H1 (cell line): ENCODE results near the gene GCHFR. TPM values are rescaled to one million over a fixed set of nuclear protein-coding genes. Genes with fewer than 3 reads are reported as not detected.

Experiments used
- CTCF ChIA-PET: fragments of 300-600 bp; sonication (Branson Sonifier 250); formaldehyde crosslinking; loops from one replicate; lab custom pipeline; 2021; ENCODE audit not compliant: partially characterized antibody; lab: Charles Lee
- POLR2A ChIA-PET: fragments of 300-600 bp; sonication (Branson Sonifier 250); formaldehyde crosslinking; loops from one replicate; lab custom pipeline; 2021; ENCODE audit warnings: inconsistent platforms; ENCODE audit not compliant: partially characterized antibody; lab: Charles Lee
- DNase-seq, 2 experiments: peaks; one replicate each; pipeline versions ENCODE4 v3.0.0 to v3.0.0-alpha.2; 2010 to 2022; ENCODE audit warnings: low spot score in 2 of 2, low read depth in 1 of 2, mixed read lengths in 1 of 2
- FAIRE-seq: peaks from 2 replicates; lab custom pipeline; 2011; peaks lifted over from hg19 to GRCh38; lab: Jason Lieb, UNC
- H2AFZ ChIP-seq: 2 replicates; pipeline ENCODE4 v1.8.1; 2012; ENCODE audit warnings: low read length, inconsistent platforms
- H2AK5ac ChIP-seq: 2 replicates; pipeline ENCODE4 v1.6.1; 2013; ENCODE audit warnings: low read depth, low read length
- H2BK120ac ChIP-seq: replicated peaks from 2 replicates; pipeline ENCODE3; 2013; ENCODE audit warnings: low read depth, low read length, inconsistent platforms
- H2BK12ac ChIP-seq: 2 replicates; pipeline ENCODE4 v1.6.1; 2013; ENCODE audit warnings: low read depth, low read length
- H2BK15ac ChIP-seq: 2 replicates; pipeline ENCODE4 v1.6.1; 2013; ENCODE audit warnings: low read length
- H2BK20ac ChIP-seq: 2 replicates; pipeline ENCODE4 v1.6.1; 2013; ENCODE audit warnings: low read length
- H2BK5ac ChIP-seq: 2 replicates; pipeline ENCODE4 v1.6.1; 2013; ENCODE audit warnings: low read depth, low read length
- H3K14ac ChIP-seq: 2 replicates; pipeline ENCODE4 v1.6.1; 2013; ENCODE audit warnings: inconsistent platforms; ENCODE audit not compliant: insufficient read length
- H3K18ac ChIP-seq: 2 replicates; pipeline ENCODE4 v1.6.1; 2013; ENCODE audit warnings: low read length; ENCODE audit errors: extremely low read depth
- H3K23ac ChIP-seq: 2 replicates; pipeline ENCODE4 v1.6.1; 2013; ENCODE audit warnings: inconsistent platforms; ENCODE audit not compliant: insufficient read length
- H3K23me2 ChIP-seq: 2 replicates; pipeline ENCODE4 v1.6.1; 2013; ENCODE audit warnings: low read depth, low read length
- H3K27ac ChIP-seq: 2 replicates; pipeline ENCODE4 v1.6.1; 2011; ENCODE audit warnings: low read depth, low read length, inconsistent platforms
- H3K27me3 ChIP-seq, 4 experiments: replicated peaks in 1 of 4; 1 replicate in 1 of 4; 2 replicates in 3 of 4; pipeline versions ENCODE4 v1.6.1 to v1.8.1; 2011 to 2013; ENCODE audit warnings: low read length in 3 of 4, mild to moderate bottlenecking in 3 of 4, inconsistent platforms in 2 of 4, mixed read lengths in 2 of 4, moderate library complexity in 1 of 4; ENCODE audit not compliant: control insufficient read depth in 3 of 4, insufficient read depth in 3 of 4; ENCODE audit errors: extremely low read depth in 1 of 4
- H3K36me3 ChIP-seq, 4 experiments: 2 replicates each; pipeline versions ENCODE4 v1.6.1 to v1.8.1; 2011 to 2013; ENCODE audit warnings: mild to moderate bottlenecking in 4 of 4, low read length in 3 of 4, moderate library complexity in 2 of 4, control low read depth in 1 of 4, inconsistent platforms in 1 of 4; ENCODE audit not compliant: insufficient read depth in 4 of 4, control insufficient read depth in 2 of 4
- H3K4ac ChIP-seq: replicated peaks from 2 replicates; pipeline ENCODE3; 2013; ENCODE audit warnings: low read length, low read depth, mixed read lengths, inconsistent platforms; ENCODE audit not compliant: insufficient read length
- H3K4me1 ChIP-seq, 4 experiments: replicated peaks in 1 of 4; 1 replicate in 1 of 4; 2 replicates in 3 of 4; pipeline versions ENCODE4 v1.6.1 to v1.8.1; 2011 to 2013; ENCODE audit warnings: low read length in 3 of 4, inconsistent platforms in 2 of 4, mixed read lengths in 1 of 4; ENCODE audit not compliant: insufficient read depth in 4 of 4, control insufficient read depth in 3 of 4
- H3K4me2 ChIP-seq, 2 experiments: 2 replicates each; pipeline versions ENCODE4 v1.6.1 to v1.8.1; 2011 to 2013; ENCODE audit warnings: low read depth in 2 of 2, low read length in 2 of 2, control low read depth in 1 of 2, inconsistent platforms in 1 of 2, mild to moderate bottlenecking in 1 of 2; ENCODE audit not compliant: insufficient read depth in 1 of 2
- H3K4me3 ChIP-seq, 4 experiments: fragments of 200-600, 300-600 bp in 1 of 4; sonication (generic), shearing (Covaris generic), sonication (Bioruptor Twin) in 1 of 4; 2 replicates each; pipeline versions ENCODE4 v1.5.1 to v1.8.1; 2011 to 2016; ENCODE audit warnings: low read length in 4 of 4, low read depth in 3 of 4, control low read depth in 2 of 4, inconsistent platforms in 2 of 4, mild to moderate bottlenecking in 2 of 4, mixed read lengths in 1 of 4, moderate library complexity in 1 of 4; ENCODE audit not compliant: insufficient read depth in 2 of 4; ENCODE audit errors: extremely low read depth in 1 of 4
- H3K56ac ChIP-seq: replicated peaks from 2 replicates; pipeline ENCODE3; 2013; ENCODE audit warnings: low read depth, mild to moderate bottlenecking, mixed read lengths, low read length, inconsistent platforms; ENCODE audit not compliant: insufficient read length
- H3K79me1 ChIP-seq: 2 replicates; pipeline ENCODE4 v1.6.1; 2013; ENCODE audit warnings: low read depth, low read length, control low read depth
- H3K79me2 ChIP-seq, 2 experiments: 2 replicates each; pipeline versions ENCODE4 v1.6.1 to v1.8.1; 2012 to 2013; ENCODE audit warnings: low read length in 2 of 2, mild to moderate bottlenecking in 2 of 2, inconsistent platforms in 1 of 2; ENCODE audit not compliant: insufficient read depth in 2 of 2, control insufficient read depth in 1 of 2
- H3K9ac ChIP-seq, 4 experiments: replicated peaks in 1 of 4; 1 replicate in 1 of 4; 2 replicates in 3 of 4; pipeline versions ENCODE4 v1.6.1 to v1.8.1; 2011 to 2013; ENCODE audit warnings: low read depth in 3 of 4, low read length in 3 of 4, control low read depth in 2 of 4, mild to moderate bottlenecking in 2 of 4, moderate library complexity in 2 of 4, inconsistent platforms in 1 of 4; ENCODE audit errors: extremely low read depth in 1 of 4
- H3K9me3 ChIP-seq, 2 experiments: 2 replicates each; pipeline versions ENCODE4 v1.6.1 to v1.8.1; 2012 to 2013; ENCODE audit warnings: mild to moderate bottlenecking in 2 of 2, moderate library complexity in 2 of 2, control low read depth in 1 of 2, inconsistent platforms in 1 of 2, low read depth in 1 of 2, low read length in 1 of 2, mixed read lengths in 1 of 2; ENCODE audit not compliant: insufficient read depth in 2 of 2
- H4K20me1 ChIP-seq, 2 experiments: replicated peaks in 1 of 2; 2 replicates each; pipeline versions ENCODE3 to v1.8.1; 2011 to 2013; ENCODE audit warnings: inconsistent platforms in 2 of 2, low read length in 2 of 2, mild to moderate bottlenecking in 1 of 2; ENCODE audit not compliant: insufficient read depth in 2 of 2, control insufficient read depth in 1 of 2
- H4K5ac ChIP-seq: 2 replicates; pipeline ENCODE4 v1.6.1; 2013; ENCODE audit warnings: low read length, low read depth, mixed read lengths, inconsistent platforms; ENCODE audit not compliant: insufficient read length
- H4K8ac ChIP-seq: 2 replicates; pipeline ENCODE4 v1.8.0; 2013; ENCODE audit warnings: mild to moderate bottlenecking, moderate library complexity, low read length, inconsistent platforms; ENCODE audit not compliant: insufficient read depth; ENCODE audit errors: extremely low read depth
- H4K91ac ChIP-seq: replicated peaks from 2 replicates; pipeline ENCODE3; 2013; ENCODE audit warnings: low read length, mixed read lengths, inconsistent platforms; ENCODE audit not compliant: insufficient read length
- ASH2L ChIP-seq: fragments of 200-600, 300-600 bp; sonication (generic); IDR thresholded peaks from one replicate; pipeline ENCODE4 v1.7.1; 2017; ENCODE audit warnings: low read length
- BRCA1 ChIP-seq: IDR thresholded peaks from 2 replicates; pipeline ENCODE4 v1.6.1; 2012; ENCODE audit warnings: low read depth, low read length, improper control_type of control experiment
- CREB1 ChIP-seq: IDR thresholded peaks from 2 replicates; pipeline ENCODE4 v1.6.1; 2012; ENCODE audit warnings: inconsistent platforms
- CTBP2 ChIP-seq: IDR thresholded peaks from 2 replicates; pipeline ENCODE4 v1.7.0; 2011; ENCODE audit warnings: borderline replicate concordance, mild to moderate bottlenecking, moderate library complexity, mixed read lengths, low read length; ENCODE audit not compliant: insufficient read depth, insufficient read length
- GTF2F1 ChIP-seq: IDR thresholded peaks from 2 replicates; pipeline ENCODE4 v1.6.1; 2012; ENCODE audit warnings: low read depth, low read length, improper control_type of control experiment, borderline replicate concordance
- JUND ChIP-seq: IDR thresholded peaks from 2 replicates; pipeline ENCODE4 v1.6.1; 2011; ENCODE audit warnings: mild to moderate bottlenecking, improper control_type of control experiment, low read length
- RFX5 ChIP-seq: IDR thresholded peaks from 2 replicates; pipeline ENCODE4 v1.6.1; 2011; ENCODE audit warnings: low read depth, low read length, improper control_type of control experiment, borderline replicate concordance
- SP1 ChIP-seq: IDR thresholded peaks from 2 replicates; pipeline ENCODE4 v1.6.1; 2011; ENCODE audit warnings: low read depth, low read length
- ZNF274 ChIP-seq: IDR thresholded peaks from 2 replicates; pipeline ENCODE4 v1.7.0; 2012; ENCODE audit warnings: low read length, borderline replicate concordance; ENCODE audit errors: extremely low read depth
- WGBS, 2 experiments: shearing (Covaris generic) in 1 of 2; methylation state at CpG; one replicate each; pipeline versions ENCODE4 v1.1.6 to v1.1.7; 2013 to 2015; ENCODE audit warnings: low lambda C conversion rate in 2 of 2, mixed read lengths in 2 of 2, inconsistent platforms in 1 of 2, low coverage in 1 of 2, missing lambda C conversion rate in 1 of 2; ENCODE audit not compliant: insufficient replicate concordance in 2 of 2, insufficient coverage in 1 of 2, insufficient read length in 1 of 2; ENCODE audit errors: extremely low coverage in 1 of 2, missing lambda C conversion rate in 1 of 2; 5-methylcytosine and 5-hydroxymethylcytosine counted together
- polyA plus RNA-seq, 7 experiments: library from polyadenylated mRNA; depleted of rRNA in 3 of 7; stranded (reverse) in 5 of 7; unstranded in 2 of 7; fragments of >200 nt in 5 of 7; fragments of 200-250 nt in 2 of 7; gene quantifications; 1 replicate in 5 of 7; 2 replicates in 1 of 7; 4 replicates in 1 of 7; pipeline versions ENCODE4 v1.2.1 to v1.2.3, GENCODE V29; 2011 to 2013; ENCODE audit warnings: missing spikeins in 2 of 7, mixed read lengths in 2 of 7
- total RNA-seq: library from RNA; stranded (reverse); fragmentation: NEBNext Ultra II Directional; extraction: Animal tissue kit (Norgen Biotek cat#: 25700); gene quantifications from 2 replicates; pipeline ENCODE4 v1.2.1, GENCODE V29; 2021

GCHFR gene
- total and polyA plus RNA-seq, 2 of the 8 experiments (the other 6 are each of a cell fraction or from before 2014, with no cell fraction given): 25.9 to 81.5 TPM

DNA sequence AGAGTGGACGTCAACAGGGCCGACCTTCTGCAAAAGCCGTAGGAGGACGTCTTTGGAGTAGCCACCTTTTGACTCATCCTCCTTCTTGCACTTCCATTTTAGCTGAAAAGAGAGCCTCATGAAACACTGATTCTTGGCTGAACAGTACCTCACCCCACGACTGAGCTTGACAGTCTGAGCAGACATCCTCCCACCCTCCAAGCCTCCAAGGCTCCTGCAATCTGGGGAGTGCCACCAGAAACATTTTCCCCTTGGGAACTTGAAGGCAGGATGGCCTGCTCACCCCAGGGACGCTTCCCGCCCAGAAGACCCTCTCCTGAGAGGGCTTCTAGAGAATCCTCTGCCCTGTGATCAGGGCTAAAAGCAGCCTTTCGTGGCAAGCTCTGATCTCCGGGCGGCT lies 11.1 kb downstream of the GCHFR start:
- ChIA-PET POLR2A (interaction anchor here (0.6 to 1.1 kb wide), 3 partner anchors 31 to 438 kb away, joined by 3 read pairs; no protein-coding TSS in a partner anchor), CTCF (interaction anchor here (1.0 to 15.3 kb wide), 3 partner anchors 7 to 25 kb away, joined by 3 to 184 read pairs (median 4); no protein-coding TSS in a partner anchor)
- Histone ChIP-seq H2BK20ac (no peak overlapping the region), H3K79me1 (no peaks in the 10 kb centered on the region; the same call in 1 of the 2 replicates), H2BK120ac (no peak overlapping the region), H2AFZ (no peak overlapping the region), H3K9me3 (no peaks in the 10 kb centered on the region), H4K91ac (no peak overlapping the region), H3K27ac (no peak overlapping the region), H2BK5ac (no peak overlapping the region), H3K9ac (no peak overlapping the region), H3K14ac (no peak overlapping the region), H4K20me1 (peaks cover 0 to 3% of the 10 kb centered on the region in 2 experiments), H3K4me2 (no peak overlapping the region), H2BK12ac (no peak overlapping the region), H3K36me3 (peaks cover 0 to 20% (median 6%) of the 10 kb centered on the region in 4 experiments; a peak in 4 of 8 replicates), H3K23ac (no peak overlapping the region), H4K5ac (no peak overlapping the region), H2BK15ac (no peak overlapping the region), H3K79me2 (no peaks in the 10 kb centered on the region), H3K4ac (no peak overlapping the region), H3K23me2 (no peaks in the 10 kb centered on the region), H3K4me3 (no peak overlapping the region), H3K4me1 (no peaks in the 10 kb centered on the region), H2AK5ac (no peak overlapping the region), H4K8ac (no peak overlapping the region), H3K27me3 (no peaks in the 10 kb centered on the region), H3K18ac (no peak overlapping the region), H3K56ac (no peak overlapping the region)
- 92% methylated on average over 10 of the region's 10 CpGs; no CpG with 5 or more reads in 1 of the 2 experiments for WGBS, 2 experiments
- FAIRE-seq (no peak), DNase-seq (no peak)
- TF ChIP-seq SP1 (no peak), BRCA1 (no peak), CREB1 (no peak), RFX5 (no peak), CTBP2 (no peak), GTF2F1 (no peak), ZNF274 (no peak), JUND (no peak), ASH2L (no peak)
